Endothelial cell of umbilical vein (primary cell): Measurements from ENCODE around the gene ARHGAP10. TPM values are rescaled to one million over a fixed set of nuclear protein-coding genes. Genes with fewer than 3 reads are reported as not detected.

Experiments used
- BruUV-seq: library from RNA; stranded (reverse); fragments of 400-500 nt; replicated peaks from 2 replicates; lab custom pipeline; 2021; lab: Mats Ljungman, UMichigan
- CTCF ChIA-PET: fragments of 300-600, 350-600 bp; sonication (Branson Sonifier 250); formaldehyde crosslinking; loops from one replicate; lab custom pipeline; 2021; ENCODE audit warnings: antibody characterized with exemption, inconsistent platforms; lab: Charles Lee
- POLR2A ChIA-PET: fragments of 300-600, 350-600 bp; sonication (Branson Sonifier 250); formaldehyde crosslinking; loops from one replicate; lab custom pipeline; 2021; ENCODE audit warnings: antibody characterized with exemption, inconsistent platforms; lab: Charles Lee
- DNase-seq: peaks from one replicate; pipeline ENCODE4 v3.0.0-alpha.2; 2011; ENCODE audit warnings: low read depth, low spot score
- FAIRE-seq: peaks from 2 replicates; lab custom pipeline; 2011; peaks lifted over from hg19 to GRCh38; lab: Jason Lieb, UNC
- H2AFZ ChIP-seq: 2 replicates; pipeline ENCODE4 v1.6.0; 2012; ENCODE audit warnings: low read depth, low read length, control low read depth, inconsistent platforms
- H3K27ac ChIP-seq: 2 replicates; pipeline ENCODE4 v1.5.1; 2011; ENCODE audit warnings: low read depth, mild to moderate bottlenecking, control low read depth, low read length, moderate library complexity; ENCODE audit not compliant: insufficient read depth
- H3K27me3 ChIP-seq, 2 experiments: 2 replicates each; pipeline versions ENCODE4 v1.6.0 to v1.6.1; 2011; ENCODE audit warnings: low read length in 2 of 2, mixed read lengths in 1 of 2; ENCODE audit not compliant: control insufficient read depth in 2 of 2, insufficient read depth in 2 of 2
- H3K36me3 ChIP-seq, 2 experiments: 2 replicates in 1 of 2; 3 replicates in 1 of 2; pipeline ENCODE4 v1.5.1; 2011; ENCODE audit warnings: low read length in 2 of 2, mild to moderate bottlenecking in 1 of 2, moderate library complexity in 1 of 2; ENCODE audit not compliant: control insufficient read depth in 2 of 2, insufficient read depth in 2 of 2; ENCODE audit errors: extremely low read depth in 1 of 2
- H3K4me1 ChIP-seq: 3 replicates; pipeline ENCODE4 v1.5.1; 2011; ENCODE audit warnings: mild to moderate bottlenecking, low read length; ENCODE audit not compliant: control insufficient read depth, insufficient read depth; ENCODE audit errors: extremely low read depth
- H3K4me2 ChIP-seq: 2 replicates; pipeline ENCODE4 v1.6.1; 2011; ENCODE audit warnings: low read length, control low read depth, mixed read lengths; ENCODE audit not compliant: insufficient read depth
- H3K4me3 ChIP-seq, 3 experiments: fragments of 200-600 bp in 1 of 3; sonication (generic), shearing (Covaris generic) in 1 of 3; replicated peaks in 1 of 3; 2 replicates each; pipeline ENCODE4 v1.5.1; 2011 to 2016; ENCODE audit warnings: control low read depth in 3 of 3, low read length in 3 of 3, mild to moderate bottlenecking in 2 of 3, inconsistent platforms in 1 of 3, low read depth in 1 of 3, moderate library complexity in 1 of 3; ENCODE audit not compliant: insufficient read depth in 1 of 3
- H3K79me2 ChIP-seq: 2 replicates; pipeline ENCODE4 v1.6.0; 2012; ENCODE audit warnings: low read length, inconsistent platforms; ENCODE audit not compliant: control insufficient read depth, insufficient read depth
- H3K9ac ChIP-seq: replicated peaks from 2 replicates; pipeline ENCODE3; 2011; ENCODE audit warnings: low read length, control low read depth; ENCODE audit not compliant: insufficient read depth; ENCODE audit errors: extremely low read depth
- H3K9me1 ChIP-seq: replicated peaks from 3 replicates; pipeline ENCODE4 v1.6.0; 2011; ENCODE audit warnings: mild to moderate bottlenecking, low read length; ENCODE audit not compliant: control insufficient read depth, insufficient read depth; ENCODE audit errors: extremely low read depth
- H3K9me3 ChIP-seq: replicated peaks from 2 replicates; pipeline ENCODE4 v1.5.1; 2012; ENCODE audit warnings: low read length, inconsistent platforms; ENCODE audit not compliant: control insufficient read depth, insufficient read depth
- H4K20me1 ChIP-seq: replicated peaks from 2 replicates; pipeline ENCODE3; 2011; ENCODE audit warnings: mild to moderate bottlenecking, low read length; ENCODE audit not compliant: control insufficient read depth, insufficient read depth; ENCODE audit errors: extremely low read depth
- CTCF ChIP-seq, 2 donors: IDR thresholded peaks; 1 replicate in 1 of 2; 2 replicates in 1 of 2; pipeline ENCODE4 v1.5.1; 2011; ENCODE audit warnings: low read length in 2 of 2, mild to moderate bottlenecking in 2 of 2, moderate library complexity in 2 of 2, control low read depth in 1 of 2, inconsistent platforms in 1 of 2, low read depth in 1 of 2; ENCODE audit not compliant: insufficient read depth in 1 of 2; ENCODE audit errors: extremely low read depth in 1 of 2
- EZH2 ChIP-seq: IDR thresholded peaks from 2 replicates; pipeline ENCODE4 v1.6.1; 2012; ENCODE audit warnings: borderline replicate concordance, low read depth, mild to moderate bottlenecking, moderate library complexity, low read length, inconsistent platforms; ENCODE audit not compliant: severe bottlenecking
- FOS ChIP-seq: IDR thresholded peaks from 2 replicates; pipeline ENCODE4 v1.6.1; 2011; ENCODE audit warnings: mild to moderate bottlenecking, low read length, moderate library complexity, borderline replicate concordance; ENCODE audit not compliant: insufficient read depth
- GATA2 ChIP-seq: IDR thresholded peaks from 2 replicates; pipeline ENCODE4 v1.7.0; 2011; ENCODE audit warnings: low read depth, mild to moderate bottlenecking, moderate library complexity, mixed read lengths, low read length; ENCODE audit not compliant: insufficient read length, insufficient read depth
- JUN ChIP-seq: IDR thresholded peaks from 2 replicates; pipeline ENCODE4 v1.6.1; 2011; ENCODE audit warnings: borderline replicate concordance, low read depth; ENCODE audit not compliant: insufficient read length, insufficient read depth
- MAX ChIP-seq: IDR thresholded peaks from 2 replicates; pipeline ENCODE4 v1.6.1; 2011; ENCODE audit not compliant: insufficient read depth, insufficient read length
- MYC ChIP-seq: IDR thresholded peaks from one replicate; pipeline ENCODE4 v1.6.1; 2011; ENCODE audit warnings: mild to moderate bottlenecking, low read depth, low read length
- POLR2A ChIP-seq: IDR thresholded peaks from 2 replicates; pipeline ENCODE4 v1.6.1; 2012; ENCODE audit warnings: low read depth, mild to moderate bottlenecking, control low read depth, low read length
- POLR2AphosphoS5 ChIP-seq: IDR thresholded peaks from 2 replicates; pipeline ENCODE4 v1.6.1; 2012; ENCODE audit warnings: low read depth, mild to moderate bottlenecking, control low read depth, low read length, moderate library complexity; ENCODE audit not compliant: insufficient read depth
- dilution Hi-C: fragments of 300-500 bp; cut with MboI; formaldehyde crosslinking; loops from one replicate; pipeline ENCODE4 v1.15.0; 2019; ENCODE audit warnings: low sequenced_read_pairs; ENCODE audit not compliant: extremely low pct_ligation_motif_present
- intact Hi-C: fragments of 100-400 bp; cut with micrococcal nuclease; formaldehyde crosslinking; loops from one replicate; pipeline ENCODE4 v1.10.0; 2022
- polyA plus RNA-seq, 4 experiments: library from polyadenylated mRNA; depleted of rRNA in 3 of 4; stranded (reverse) in 3 of 4; unstranded in 1 of 4; fragments of >200 nt; gene quantifications; 2 replicates each; pipeline versions ENCODE4 v1.2.1 to v1.2.3, GENCODE V29; 2011 to 2012; ENCODE audit warnings: missing spikeins in 1 of 4
- total RNA-seq: library from RNA; stranded (reverse); gene quantifications from 2 replicates; pipeline ENCODE4 v1.2.3, GENCODE V29; 2021

The ARHGAP10 gene
- total and polyA plus RNA-seq, 2 donors (not counting 3 experiments of a cell fraction or from before 2014, with no cell fraction given): 20.4 to 36.7 TPM

- dilution Hi-C loops: no loop called here
- DNase-seq: no peak
- H3K27me3 ChIP-seq: no peaks in the 10 kb centered on the region
- POLR2A ChIA-PET: no interaction called here
- H4K20me1 ChIP-seq: no peaks in the 10 kb centered on the region
- no peak overlapping the region for H3K4me2 ChIP-seq
- no peaks in the 10 kb centered on the region for H3K9me1 ChIP-seq
- no peak overlapping the region for H2AFZ ChIP-seq
- BruUV-seq: no TSS peak
- CTCF ChIA-PET: no interaction called here
- H3K4me1 ChIP-seq: peaks cover 30% of the 10 kb centered on the region
- H3K9me3 ChIP-seq: no peaks in the 10 kb centered on the region
- TF ChIP-seq MYC (no peak), FOS (peak; percentile 15), EZH2 (no peak), CTCF (IDR thresholded peaks at IDR 0.05; ENCODE audit: extremely low read depth in 1 of 2, insufficient read depth in 1 of 2, low read depth in 1 of 2, low read length in 2 of 2) (no peak), JUN (no peak)
- no peak overlapping the region for H3K4me3 ChIP-seq
- no peak overlapping the region for H3K27ac ChIP-seq
- intact Hi-C loops: no loop called here
- H3K9ac ChIP-seq: no peak overlapping the region
- H3K36me3 ChIP-seq: peaks cover 0 to 2% of the 10 kb centered on the region in 2 experiments
- no peak for FAIRE-seq
- peaks cover 4% of the 10 kb centered on the region for H3K79me2 ChIP-seq
Measured at GRCh38 chr4:147833254-147833653, 101.4 kb downstream of the ARHGAP10 start.

GRCh38 chr4:147833741-147834140 is 101.9 kb downstream of the ARHGAP10 start:
- FAIRE-seq: no peak
- no TSS peak for BruUV-seq
- dilution Hi-C loops (no loop called here), intact Hi-C loops (no loop called here)
- ChIA-PET POLR2A (no interaction called here), CTCF (no interaction called here)
- TF ChIP-seq MYC (no peak), JUN (no peak), POLR2AphosphoS5 (no peak), GATA2 (no peak), FOS (no peak), MAX (no peak), EZH2 (no peak), CTCF (IDR thresholded peaks at IDR 0.05; ENCODE audit: extremely low read depth in 1 of 2, insufficient read depth in 1 of 2, low read depth in 1 of 2, low read length in 2 of 2) (no peak), POLR2A (no peak)
- no peak overlapping the region for H3K9ac ChIP-seq
- H4K20me1 ChIP-seq: no peaks in the 10 kb centered on the region
- H3K4me3 ChIP-seq: no peak overlapping the region
- peaks cover 4% of the 10 kb centered on the region for H3K79me2 ChIP-seq
- H2AFZ ChIP-seq: no peak overlapping the region
- no peaks in the 10 kb centered on the region for H3K27me3 ChIP-seq
- peaks cover 30% of the 10 kb centered on the region for H3K4me1 ChIP-seq
- H3K9me3 ChIP-seq: no peaks in the 10 kb centered on the region
- H3K9me1 ChIP-seq: no peaks in the 10 kb centered on the region
- DNase-seq: no peak
- H3K27ac ChIP-seq: no peak overlapping the region
- H3K36me3 ChIP-seq: peaks cover 0 to 2% of the 10 kb centered on the region in 2 experiments
- no peak overlapping the region for H3K4me2 ChIP-seq
